Osteocyte (in vitro differentiated cells): ENCODE measurements around the gene TMEM108. TPM values are rescaled to one million over a fixed set of nuclear protein-coding genes. Genes with fewer than 3 reads are reported as not detected.

ENCODE experiments used
- DNase-seq: peaks from one replicate; pipeline ENCODE4 v3.0.0; 2021; ENCODE audit warnings: mixed read lengths; ENCODE audit not compliant: unreplicated experiment; ENCODE audit errors: extremely low spot score
- H3K27ac Mint-ChIP-seq: one replicate; pipeline ENCODE4 v1.8.0; 2021; ENCODE audit warnings: mild to moderate bottlenecking, mixed read lengths; ENCODE audit not compliant: unreplicated experiment
- H3K27me3 Mint-ChIP-seq: one replicate; pipeline ENCODE4 v1.8.0; 2021; ENCODE audit warnings: mixed read lengths; ENCODE audit not compliant: unreplicated experiment
- H3K36me3 Mint-ChIP-seq: one replicate; pipeline ENCODE4 v1.8.0; 2021; ENCODE audit warnings: mixed read lengths; ENCODE audit not compliant: unreplicated experiment
- H3K4me1 Mint-ChIP-seq: one replicate; pipeline ENCODE4 v1.8.0; 2021; ENCODE audit warnings: mixed read lengths; ENCODE audit not compliant: unreplicated experiment
- H3K4me3 Mint-ChIP-seq: one replicate; pipeline ENCODE4 v1.8.0; 2021; ENCODE audit warnings: mild to moderate bottlenecking, moderate library complexity, mixed read lengths; ENCODE audit not compliant: unreplicated experiment
- H3K9me3 Mint-ChIP-seq: one replicate; pipeline ENCODE4 v1.8.0; 2021; ENCODE audit warnings: mixed read lengths; ENCODE audit not compliant: unreplicated experiment
- total RNA-seq: library from RNA; stranded (reverse); gene quantifications from 2 replicates; pipeline ENCODE4 v1.2.1, GENCODE V29; 2021
- TF ChIP-seq, protein P1 (sequence below): fragments of 200-600 bp; sonication (generic); IDR thresholded peaks from 2 replicates; pipeline ENCODE4 v1.5.0; 2021; ENCODE audit warnings: antibody characterized with exemption, mild to moderate bottlenecking, moderate library complexity

TMEM108 gene
- total RNA-seq, 1 donor from 2014 or later = 3.7 TPM

DNA sequence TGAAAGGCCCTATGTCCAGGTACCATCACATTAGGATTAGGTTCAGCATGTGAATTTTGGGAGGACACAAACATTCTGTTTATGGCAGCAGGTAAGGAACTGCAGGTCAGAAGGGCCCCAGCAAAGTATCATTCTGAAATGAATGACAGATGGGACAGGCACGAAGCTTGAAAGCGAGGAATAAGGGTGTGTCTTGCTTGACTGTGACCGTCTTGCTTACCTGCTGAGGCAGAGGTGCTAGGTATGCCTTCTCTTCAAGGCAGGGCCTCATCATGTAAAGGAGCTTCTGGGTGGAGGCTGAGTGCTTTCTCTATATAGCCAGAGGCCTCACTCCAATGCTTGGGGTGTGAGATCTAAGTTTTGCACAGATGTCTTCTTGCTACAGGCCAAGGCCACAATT lies 41.4 kb downstream of the TMEM108 start:
- TF ChIP-seq, protein P1, sequence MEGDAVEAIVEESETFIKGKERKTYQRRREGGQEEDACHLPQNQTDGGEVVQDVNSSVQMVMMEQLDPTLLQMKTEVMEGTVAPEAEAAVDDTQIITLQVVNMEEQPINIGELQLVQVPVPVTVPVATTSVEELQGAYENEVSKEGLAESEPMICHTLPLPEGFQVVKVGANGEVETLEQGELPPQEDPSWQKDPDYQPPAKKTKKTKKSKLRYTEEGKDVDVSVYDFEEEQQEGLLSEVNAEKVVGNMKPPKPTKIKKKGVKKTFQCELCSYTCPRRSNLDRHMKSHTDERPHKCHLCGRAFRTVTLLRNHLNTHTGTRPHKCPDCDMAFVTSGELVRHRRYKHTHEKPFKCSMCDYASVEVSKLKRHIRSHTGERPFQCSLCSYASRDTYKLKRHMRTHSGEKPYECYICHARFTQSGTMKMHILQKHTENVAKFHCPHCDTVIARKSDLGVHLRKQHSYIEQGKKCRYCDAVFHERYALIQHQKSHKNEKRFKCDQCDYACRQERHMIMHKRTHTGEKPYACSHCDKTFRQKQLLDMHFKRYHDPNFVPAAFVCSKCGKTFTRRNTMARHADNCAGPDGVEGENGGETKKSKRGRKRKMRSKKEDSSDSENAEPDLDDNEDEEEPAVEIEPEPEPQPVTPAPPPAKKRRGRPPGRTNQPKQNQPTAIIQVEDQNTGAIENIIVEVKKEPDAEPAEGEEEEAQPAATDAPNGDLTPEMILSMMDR = no peak
- Mint-ChIP-seq H3K9me3 (no peaks in the 10 kb centered on the region), H3K27me3 (peaks cover 7% of the 10 kb centered on the region), H3K36me3 (no peaks in the 10 kb centered on the region), H3K4me1 (no peaks in the 10 kb centered on the region), H3K27ac (no peak overlapping the region), H3K4me3 (no peak overlapping the region)
- no peak for DNase-seq

DNA sequence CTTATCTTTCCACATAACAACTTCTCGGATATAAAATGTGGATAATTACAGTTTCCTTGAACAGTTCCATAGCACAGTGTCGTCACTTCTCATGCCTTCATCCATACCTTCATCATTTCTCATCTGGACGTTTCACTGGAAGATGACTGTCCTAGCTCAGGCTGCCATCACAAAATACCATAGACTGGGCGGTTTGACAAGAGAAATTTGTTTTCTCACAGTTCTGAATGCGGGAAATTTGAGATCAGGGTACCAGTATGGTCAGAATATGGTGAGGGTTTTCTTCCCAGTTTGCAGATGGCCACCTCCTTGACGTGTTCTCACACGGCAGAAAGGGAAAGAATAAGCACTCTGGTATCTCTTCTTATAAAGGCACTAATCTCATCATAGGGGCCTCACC lies 42.8 kb downstream of the TMEM108 start:
- no peaks in the 10 kb centered on the region for H3K36me3 Mint-ChIP-seq
- TF ChIP-seq, protein P1 = no peak
- no peak for DNase-seq
- no peak overlapping the region for H3K27ac Mint-ChIP-seq
- no peaks in the 10 kb centered on the region for H3K4me1 Mint-ChIP-seq
- no peaks in the 10 kb centered on the region for H3K9me3 Mint-ChIP-seq
- H3K27me3 Mint-ChIP-seq = peaks cover 5% of the 10 kb centered on the region
- no peak overlapping the region for H3K4me3 Mint-ChIP-seq

DNA sequence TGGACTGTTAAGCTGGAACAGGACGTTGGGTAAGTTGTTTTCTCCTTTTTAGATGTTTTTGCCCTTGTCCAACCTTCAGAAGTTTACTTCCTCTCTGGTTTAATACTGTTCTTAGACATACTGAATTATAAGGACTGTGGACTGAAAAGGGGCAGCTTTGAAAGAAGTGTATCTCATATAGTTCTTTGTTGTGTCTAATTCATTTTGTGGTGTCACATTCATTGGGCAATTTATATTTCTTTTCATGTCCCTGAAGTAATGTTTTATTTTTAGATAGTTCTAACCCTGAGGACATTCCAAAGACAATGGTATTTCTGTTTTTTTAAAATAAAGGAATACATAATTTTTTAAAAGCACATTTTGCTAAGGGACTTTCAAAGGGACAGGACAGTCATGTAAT lies 45.2 kb downstream of the TMEM108 start:
- H3K36me3 Mint-ChIP-seq = no peaks in the 10 kb centered on the region
- H3K27me3 Mint-ChIP-seq = no peaks in the 10 kb centered on the region
- no peak overlapping the region for H3K4me3 Mint-ChIP-seq
- TF ChIP-seq, protein P1 = no peak
- no peaks in the 10 kb centered on the region for H3K9me3 Mint-ChIP-seq
- no peak for DNase-seq
- H3K4me1 Mint-ChIP-seq = no peaks in the 10 kb centered on the region
- H3K27ac Mint-ChIP-seq = no peak overlapping the region

DNA sequence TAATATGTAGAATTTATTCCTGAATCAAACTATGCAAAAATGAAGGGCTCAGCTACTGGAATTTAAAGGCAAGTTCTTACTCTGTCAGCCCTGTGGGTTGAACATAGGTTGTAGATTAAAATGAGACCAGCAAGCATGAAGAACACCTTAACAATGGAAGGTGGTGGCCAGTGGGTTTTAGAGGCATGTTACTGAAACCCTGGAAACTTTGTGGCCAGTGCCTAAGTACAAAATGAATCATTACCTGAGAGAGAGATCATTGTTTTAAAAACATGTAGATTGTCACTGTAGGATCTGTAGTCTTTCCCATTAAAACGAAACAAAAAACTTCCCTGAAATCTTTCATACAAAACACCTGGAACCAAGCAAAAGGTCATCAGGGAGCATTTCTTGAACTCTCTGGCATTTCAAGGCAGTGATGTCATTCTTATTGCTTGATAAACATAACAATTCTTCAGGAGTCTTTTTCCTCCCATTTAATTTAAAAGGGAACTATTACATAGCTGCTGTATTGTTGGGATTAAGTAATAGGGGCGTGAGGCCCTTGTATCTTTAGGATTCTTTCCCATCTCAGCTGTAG lies 51.8 kb downstream of the TMEM108 start:
- no peaks in the 10 kb centered on the region for H3K27me3 Mint-ChIP-seq
- no peaks in the 10 kb centered on the region for H3K4me1 Mint-ChIP-seq
- H3K27ac Mint-ChIP-seq = no peak overlapping the region
- H3K9me3 Mint-ChIP-seq = no peaks in the 10 kb centered on the region
- no peak overlapping the region for H3K4me3 Mint-ChIP-seq
- no peak for DNase-seq
- TF ChIP-seq, protein P1 = no peak
- H3K36me3 Mint-ChIP-seq = no peaks in the 10 kb centered on the region

DNA sequence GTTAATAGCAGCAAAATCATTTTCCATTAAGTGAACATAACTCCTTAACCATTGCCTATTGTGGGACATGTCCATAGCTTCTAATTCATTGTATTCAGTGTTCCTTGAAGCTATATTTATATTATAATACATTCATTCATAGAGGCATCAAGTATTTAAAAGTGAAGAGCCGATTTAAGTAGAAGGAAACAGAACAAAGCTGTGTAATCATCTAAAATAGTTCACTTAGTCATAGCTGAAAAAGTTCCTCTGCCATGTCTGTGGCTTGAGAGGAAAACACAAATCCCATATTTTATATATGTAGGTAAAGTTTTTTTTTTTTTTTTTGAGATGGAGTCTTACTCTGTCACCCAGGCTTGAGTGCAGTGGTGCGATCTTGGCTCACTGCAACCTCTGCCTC lies 54.5 kb downstream of the TMEM108 start:
- TF ChIP-seq, protein P1 = no peak
- H3K27me3 Mint-ChIP-seq = no peaks in the 10 kb centered on the region
- no peak overlapping the region for H3K27ac Mint-ChIP-seq
- H3K4me1 Mint-ChIP-seq = no peaks in the 10 kb centered on the region
- H3K36me3 Mint-ChIP-seq = no peaks in the 10 kb centered on the region
- H3K9me3 Mint-ChIP-seq = no peaks in the 10 kb centered on the region
- no peak for DNase-seq
- H3K4me3 Mint-ChIP-seq = no peak overlapping the region
